Kidney capillary endothelial cell (primary cell): ENCODE data around the gene GALNT14.

ENCODE experiments used
- DNase-seq: peaks from one replicate; pipeline ENCODE4 v3.0.0-alpha.2; 2018; ENCODE audit warnings: low spot score

Gene GALNT14

GRCh38 chr2:31008561-31009114, 129.6 kb downstream of the GALNT14 start:
- DNase-seq: no peak

- DNase-seq: no peak
These were observed 134.0 kb downstream of the GALNT14 start for GRCh38 chr2:31004257-31004656.

GRCh38 chr2:31003749-31004148, 134.5 kb downstream of the GALNT14 start:
- no peak for DNase-seq

- DNase-seq: no peak
These were observed 135.6 kb downstream of the GALNT14 start for GRCh38 chr2:31002537-31003150.

GRCh38 chr2:31000970-31001369, 137.3 kb downstream of the GALNT14 start:
- DNase-seq: no peak

GRCh38 chr2:30998672-30999071, 139.6 kb downstream of the GALNT14 start:
- DNase-seq: no peak

- DNase-seq: no peak
These were observed 140.3 kb downstream of the GALNT14 start for GRCh38 chr2:30997979-30998378.

- DNase-seq: no peak
These were observed 143.8 kb downstream of the GALNT14 start for GRCh38 chr2:30994227-30995056.

GRCh38 chr2:30992781-30993180, 145.5 kb downstream of the GALNT14 start:
- DNase-seq: no peak

- no peak for DNase-seq
These were observed 147.6 kb downstream of the GALNT14 start for GRCh38 chr2:30990671-30991070.

GRCh38 chr2:30990176-30990575, 148.1 kb downstream of the GALNT14 start:
- no peak for DNase-seq

GRCh38 chr2:30989746-30990145, 148.5 kb downstream of the GALNT14 start:
- DNase-seq: no peak

GRCh38 chr2:30987566-30987965, 150.7 kb downstream of the GALNT14 start:
- no peak for DNase-seq

GRCh38 chr2:30986231-30986580, 152.0 kb downstream of the GALNT14 start:
- no peak for DNase-seq

- no peak for DNase-seq
These were observed 152.6 kb downstream of the GALNT14 start for GRCh38 chr2:30985493-30986230.

- DNase-seq: no peak
These were observed 154.1 kb downstream of the GALNT14 start for GRCh38 chr2:30984148-30984547.

GRCh38 chr2:30981510-30981909, 156.7 kb downstream of the GALNT14 start:
- no peak for DNase-seq

GRCh38 chr2:30981096-30981495, 157.1 kb downstream of the GALNT14 start:
- DNase-seq: no peak

GRCh38 chr2:30979822-30980245, 158.4 kb downstream of the GALNT14 start:
- no peak for DNase-seq

- no peak for DNase-seq
These were observed 159.4 kb downstream of the GALNT14 start for GRCh38 chr2:30978854-30979253.

- DNase-seq: no peak
These were observed 160.2 kb downstream of the GALNT14 start for GRCh38 chr2:30978044-30978443.

GRCh38 chr2:30975156-30975555, 163.1 kb downstream of the GALNT14 start:
- DNase-seq: no peak

- DNase-seq: no peak
These were observed 163.7 kb downstream of the GALNT14 start for GRCh38 chr2:30974554-30974953.
